ENCODE data around the gene ETFB. TPM values are rescaled to one million over a fixed set of nuclear protein-coding genes. Genes with fewer than 3 reads are reported as not detected.
A peak's percentile ranks its signal among the peaks of the same experiment; 100 is the strongest.
"Not testable (repeated sequence)": the region's sequence is repeated elsewhere in the genome, so short reads cannot be mapped to it uniquely, and the experiment has no call there.

The ETFB gene
- total RNA-seq, result 10 to 100 TPM; 18.8 to 56.6 (median 32.8) TPM

DNA sequence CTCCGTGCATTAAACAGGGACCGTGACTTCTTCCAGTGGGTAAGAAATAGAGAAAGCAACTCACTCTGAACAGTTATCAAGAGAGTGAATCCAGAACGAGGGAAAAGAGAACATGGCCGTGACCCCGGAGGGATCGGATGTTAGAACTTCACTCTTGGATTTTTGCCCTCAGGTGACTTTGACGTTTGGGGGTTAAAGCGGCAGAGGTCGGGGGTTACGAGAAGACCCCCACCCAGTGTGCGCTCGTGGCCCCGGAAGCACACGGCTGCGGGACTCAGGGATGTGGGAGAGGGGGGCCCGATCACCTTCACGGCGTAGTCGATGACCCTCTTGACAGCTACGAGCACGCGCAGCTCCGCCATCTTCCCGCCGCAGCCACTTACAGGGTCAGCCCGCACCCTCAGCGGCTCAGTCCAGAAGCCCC, at the start of gene ETFB:
ETFB (minus strand) TSS at position 424 of the 424 bp plus-strand sequence; CDS start at position 362, 62 bp downstream.
- DNase-seq, result no peak
- Histone ChIP-seq H3K4me3 (peak within 1 kb of the TSS; percentile 77 to 81), H3K36me3 (no peaks in the 10 kb centered on the region), H3K9me3 (no peaks in the 10 kb centered on the region), H3K27me3 (no peaks in the 10 kb centered on the region), H3K4me1 (no peaks in the 10 kb centered on the region), H3K27ac (peak within 1 kb of the TSS; percentile 90 to 97)
- no peak for TF ChIP-seq POLR2A (IDR thresholded peaks at IDR 0.05)
- TF ChIP-seq, protein P1, sequence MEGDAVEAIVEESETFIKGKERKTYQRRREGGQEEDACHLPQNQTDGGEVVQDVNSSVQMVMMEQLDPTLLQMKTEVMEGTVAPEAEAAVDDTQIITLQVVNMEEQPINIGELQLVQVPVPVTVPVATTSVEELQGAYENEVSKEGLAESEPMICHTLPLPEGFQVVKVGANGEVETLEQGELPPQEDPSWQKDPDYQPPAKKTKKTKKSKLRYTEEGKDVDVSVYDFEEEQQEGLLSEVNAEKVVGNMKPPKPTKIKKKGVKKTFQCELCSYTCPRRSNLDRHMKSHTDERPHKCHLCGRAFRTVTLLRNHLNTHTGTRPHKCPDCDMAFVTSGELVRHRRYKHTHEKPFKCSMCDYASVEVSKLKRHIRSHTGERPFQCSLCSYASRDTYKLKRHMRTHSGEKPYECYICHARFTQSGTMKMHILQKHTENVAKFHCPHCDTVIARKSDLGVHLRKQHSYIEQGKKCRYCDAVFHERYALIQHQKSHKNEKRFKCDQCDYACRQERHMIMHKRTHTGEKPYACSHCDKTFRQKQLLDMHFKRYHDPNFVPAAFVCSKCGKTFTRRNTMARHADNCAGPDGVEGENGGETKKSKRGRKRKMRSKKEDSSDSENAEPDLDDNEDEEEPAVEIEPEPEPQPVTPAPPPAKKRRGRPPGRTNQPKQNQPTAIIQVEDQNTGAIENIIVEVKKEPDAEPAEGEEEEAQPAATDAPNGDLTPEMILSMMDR (IDR thresholded peaks at IDR 0.05), result no peak
- intact Hi-C loops (cut with DNase I; ENCODE audit: low total_unique reads), result no loop called here

DNA sequence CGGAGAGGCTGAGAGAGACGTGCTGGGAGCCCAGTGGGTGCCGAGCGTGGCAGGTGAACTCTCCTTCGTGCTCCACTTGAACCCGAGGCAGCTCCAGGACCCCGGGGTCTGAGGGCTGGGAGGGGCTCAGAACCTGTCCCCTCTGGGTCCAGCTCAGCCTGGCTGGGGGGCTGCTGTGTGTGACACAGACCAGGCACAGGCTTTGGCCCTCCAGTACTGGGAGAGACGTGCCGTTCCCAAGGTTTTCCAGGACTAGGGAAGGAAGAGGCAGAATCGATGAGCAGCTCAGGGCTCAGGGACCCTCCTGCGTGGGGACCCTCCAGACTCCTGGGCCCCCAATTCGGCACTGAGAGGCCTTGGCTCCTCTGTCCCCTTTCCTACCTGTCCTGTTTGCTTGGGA, 49.0 kb upstream of the ETFB start:
- Histone ChIP-seq H3K4me1 (no peaks in the 10 kb centered on the region), H3K4me3 (no peak overlapping the region), H3K36me3 (no peaks in the 10 kb centered on the region), H3K27ac (no peak overlapping the region), H3K9me3 (no peaks in the 10 kb centered on the region), H3K27me3 (no peaks in the 10 kb centered on the region)
- DNase-seq, result no peak
- intact Hi-C loops (cut with DNase I; ENCODE audit: low total_unique reads), result no loop called here
- no peak for TF ChIP-seq POLR2A (IDR thresholded peaks at IDR 0.05)
- TF ChIP-seq, protein P1 (IDR thresholded peaks at IDR 0.05), result no peak

DNA sequence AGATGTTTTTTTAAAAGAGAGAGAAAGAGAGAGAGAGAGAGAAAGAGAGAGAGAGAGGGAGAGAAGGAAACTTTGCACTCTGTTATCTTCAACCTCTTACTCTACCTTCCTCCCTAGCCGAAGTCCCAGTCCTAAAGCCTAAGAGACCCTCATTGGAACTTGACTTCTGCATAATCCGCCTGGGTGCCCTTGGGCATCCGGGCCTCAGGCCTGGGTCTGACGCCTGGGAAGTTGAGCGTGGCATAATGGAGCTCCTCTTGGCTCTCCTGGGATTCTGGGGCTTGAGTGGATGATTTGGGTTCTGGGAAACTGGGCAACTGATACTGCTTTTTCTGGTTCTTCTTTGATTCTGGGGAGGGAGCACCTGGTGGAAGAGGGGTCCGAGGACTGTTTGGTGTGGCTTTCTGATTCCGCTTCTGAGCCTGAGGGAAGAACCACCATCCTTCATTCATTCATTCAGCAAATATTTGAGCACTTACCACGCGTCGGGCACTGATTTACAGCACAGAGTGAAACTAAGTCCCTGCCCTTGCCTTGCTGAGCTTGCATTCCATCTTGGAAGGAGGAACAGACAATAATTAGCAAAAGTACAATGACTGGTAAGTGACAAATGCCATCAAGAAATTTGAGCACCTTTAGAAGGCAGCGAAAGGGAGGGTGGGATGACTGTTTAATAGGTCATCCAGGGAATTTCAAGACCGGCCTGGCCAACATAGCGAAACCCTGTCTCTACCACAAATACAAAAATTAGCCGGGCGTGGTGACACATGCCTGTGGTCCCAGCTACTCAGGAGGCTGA, 45.0 kb upstream of the ETFB start:
- Histone ChIP-seq H3K4me1 (no peaks in the 10 kb centered on the region), H3K27ac (no peak overlapping the region), H3K9me3 (no peaks in the 10 kb centered on the region), H3K36me3 (no peaks in the 10 kb centered on the region), H3K27me3 (no peaks in the 10 kb centered on the region), H3K4me3 (no peak overlapping the region)
- DNase-seq, result no peak
- no peak for TF ChIP-seq POLR2A (IDR thresholded peaks at IDR 0.05)
- TF ChIP-seq, protein P1 (IDR thresholded peaks at IDR 0.05), result no peak
- intact Hi-C loops (cut with DNase I; ENCODE audit: low total_unique reads), result no loop called here

DNA sequence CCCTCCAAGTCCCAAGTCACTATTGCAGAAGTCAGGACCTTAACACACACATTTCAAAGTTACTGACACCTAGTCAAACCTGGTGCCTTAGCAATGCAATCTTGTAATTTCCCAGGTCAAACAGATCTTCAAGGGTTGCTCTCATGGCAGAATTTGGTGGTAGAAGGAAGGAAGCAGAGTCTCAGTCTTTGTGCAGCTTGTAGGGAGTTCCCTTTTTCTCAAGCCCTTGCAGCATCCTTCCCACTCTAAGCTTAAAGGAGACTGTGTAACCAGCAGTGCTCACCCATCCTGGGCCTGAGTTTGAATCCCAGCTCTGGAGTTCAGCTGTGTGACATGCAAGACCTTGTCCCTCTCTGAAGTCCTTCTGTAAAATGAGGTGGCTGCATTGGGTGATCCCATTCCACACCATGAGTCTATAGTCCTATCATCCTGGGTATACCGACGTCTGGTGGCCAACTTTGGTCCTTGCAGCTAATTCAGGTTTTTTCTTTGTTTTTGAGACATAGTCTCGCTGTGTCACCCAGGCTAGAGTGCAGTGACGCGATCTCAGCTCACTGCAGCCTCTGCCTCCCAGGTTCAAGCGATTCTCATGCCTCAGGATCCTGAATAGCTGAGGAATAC, 41.4 kb upstream of the ETFB start:
- Histone ChIP-seq H3K27ac (no peak overlapping the region), H3K9me3 (no peaks in the 10 kb centered on the region), H3K27me3 (no peaks in the 10 kb centered on the region), H3K4me3 (no peak overlapping the region), H3K36me3 (no peaks in the 10 kb centered on the region), H3K4me1 (no peaks in the 10 kb centered on the region)
- TF ChIP-seq, protein P1 (IDR thresholded peaks at IDR 0.05), result peak in 3 of 4 experiments; percentile 12 to 34 (median 14)
- no peak for TF ChIP-seq POLR2A (IDR thresholded peaks at IDR 0.05)
- DNase-seq, result no peak
- intact Hi-C loops (cut with DNase I; ENCODE audit: low total_unique reads), result no loop called here

DNA sequence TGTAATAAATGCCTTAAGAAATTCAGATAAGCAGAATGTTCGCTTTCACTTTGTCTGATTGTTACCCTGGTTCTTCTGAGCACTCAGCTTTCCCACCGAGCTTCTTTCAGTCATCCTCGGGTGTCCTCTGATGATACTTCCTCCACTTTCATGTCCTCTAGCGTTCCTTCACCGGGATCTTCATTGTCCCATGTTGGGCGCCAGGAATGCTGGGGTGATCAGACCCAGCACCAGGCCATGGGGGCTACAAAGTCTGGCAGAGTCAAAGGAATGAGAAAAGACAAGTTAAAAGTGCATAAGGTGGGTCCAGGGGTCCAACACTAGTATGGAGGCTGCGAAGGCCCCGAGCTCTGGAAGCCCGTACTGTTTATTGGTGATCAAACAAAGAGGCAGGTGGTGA, 35.9 kb upstream of the ETFB start:
- TF ChIP-seq, protein P1 (IDR thresholded peaks at IDR 0.05), result no peak
- TF ChIP-seq POLR2A (IDR thresholded peaks at IDR 0.05), result no peak
- no peaks in the 10 kb centered on the region for H3K4me1 ChIP-seq
- intact Hi-C loops (cut with DNase I; ENCODE audit: low total_unique reads), result no loop called here

DNA sequence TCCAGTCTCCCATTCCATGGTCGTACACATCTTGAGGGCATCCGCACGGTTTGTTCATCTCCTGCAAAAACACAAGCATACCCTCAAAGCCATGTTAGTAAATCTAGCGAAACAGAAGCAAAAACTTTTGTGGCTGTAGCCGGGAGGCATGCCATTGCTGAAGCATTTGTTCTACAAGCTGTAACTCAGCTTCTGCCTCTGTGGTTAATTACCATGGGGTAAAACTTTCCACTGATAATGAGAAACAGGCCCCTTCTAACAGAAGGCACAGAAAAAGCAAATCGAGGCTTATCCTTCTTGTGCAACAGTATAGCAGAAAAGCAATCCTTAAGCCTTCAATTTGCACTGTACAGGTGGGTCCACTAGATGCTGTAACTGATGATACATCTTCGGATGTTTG, 33.7 kb upstream of the ETFB start:
- H3K36me3 ChIP-seq; intact Hi-C loops (cut with DNase I; ENCODE audit: low total_unique reads); H3K27me3 ChIP-seq; H3K27ac ChIP-seq; DNase-seq; H3K9me3 ChIP-seq; H3K4me1 ChIP-seq; H3K4me3 ChIP-seq: not testable (repeated sequence)

More for the DNA sequence above, 35.9 kb upstream of the ETFB start:
- H3K36me3 ChIP-seq, result no peaks in the 10 kb centered on the region
- no peaks in the 10 kb centered on the region for H3K9me3 ChIP-seq
- H3K27ac ChIP-seq, result no peak overlapping the region
- no peaks in the 10 kb centered on the region for H3K27me3 ChIP-seq
- DNase-seq, result no peak
- no peak overlapping the region for H3K4me3 ChIP-seq
